Measurements from ENCODE around the gene MXRA8. TPM values are rescaled to one million over a fixed set of nuclear protein-coding genes. Genes with fewer than 3 reads are reported as not detected.

Gene MXRA8
- total RNA-seq, 1 experiment from 2014 or later, result 9.6 TPM

- H3K27me3 ChIP-seq (ENCODE audit: insufficient read depth, low read length), result no peaks in the 10 kb centered on the region
- no CpG with 5 or more reads among the region's 52 CpGs for WGBS (ENCODE audit: extremely low coverage, insufficient read length, low lambda C conversion rate)
- H2BK20ac ChIP-seq (ENCODE audit: low read depth, low read length, poor library complexity, severe bottlenecking), result no peak overlapping the region
- H3K27me3 Mint-ChIP-seq (ENCODE audit: low read depth), result peaks cover 2% of the 10 kb centered on the region; the same call in 1 of the 2 replicates
- no peaks in the 10 kb centered on the region for H3K9me3 ChIP-seq (ENCODE audit: control insufficient read depth, low read depth, low read length)
- H3K18ac ChIP-seq (ENCODE audit: insufficient read length, low read depth, low read length), result no peak overlapping the region
- peaks cover 4% of the 10 kb centered on the region; the same call in 1 of the 2 replicates for H3K79me2 ChIP-seq (ENCODE audit: insufficient read depth, low read length)
- no peak overlapping the region for H4K91ac ChIP-seq (ENCODE audit: insufficient read length, low read depth, low read length)
- H2BK12ac ChIP-seq (ENCODE audit: insufficient read length, low read depth, low read length), result no peak overlapping the region
- H3K23me2 ChIP-seq (ENCODE audit: insufficient read length, low read depth, low read length, poor library complexity, severe bottlenecking), result peaks cover 10% of the 10 kb centered on the region
- H3K9ac ChIP-seq (ENCODE audit: extremely low read depth, insufficient read length, low read length), result peak overlapping the region; percentile 92
- no peak overlapping the region for H4K8ac ChIP-seq (replicated peaks; ENCODE audit: insufficient read length, low read depth, low read length)
- H3K23ac ChIP-seq (ENCODE audit: insufficient read length, low read depth, low read length), result no peak overlapping the region
- H3K36me3 Mint-ChIP-seq (ENCODE audit: insufficient read depth in 1 of 3, low read depth in 3 of 3), result peaks cover 6 to 20% (median 12%) of the 10 kb centered on the region in 3 experiments
- H3K79me1 ChIP-seq (ENCODE audit: insufficient read depth, low read depth, low read length, poor library complexity, severe bottlenecking), result peaks cover 13% of the 10 kb centered on the region
- H3K4me1 ChIP-seq (ENCODE audit: insufficient read depth, low read length), result no peaks in the 10 kb centered on the region; the same call in 1 of the 2 replicates
- no peak overlapping the region for H3K4ac ChIP-seq (ENCODE audit: low read depth, low read length)
- H2BK15ac ChIP-seq (ENCODE audit: low read depth, low read length), result no peak overlapping the region
- DNase-seq, result no peak
- no peak overlapping the region for H3T11ph ChIP-seq (ENCODE audit: low read length)
- no peaks in the 10 kb centered on the region for H3K9me3 Mint-ChIP-seq
- H4K5ac ChIP-seq (ENCODE audit: insufficient read length, low read depth, low read length), result no peak overlapping the region
- H3K56ac ChIP-seq (ENCODE audit: insufficient read length, low read depth, low read length), result no peak overlapping the region
- no peaks in the 10 kb centered on the region for H4K20me1 ChIP-seq (ENCODE audit: control insufficient read depth, insufficient read depth, insufficient read length)
- H3K4me1 Mint-ChIP-seq, result peaks cover 5 to 10% of the 10 kb centered on the region in 2 experiments
- no peak overlapping the region for H2BK120ac ChIP-seq (ENCODE audit: low read depth, low read length, poor library complexity, severe bottlenecking)
- H3K14ac ChIP-seq (ENCODE audit: insufficient read depth, low read length), result no peak overlapping the region
- no peak for TF ChIP-seq CTCF (conservative IDR thresholded peaks at IDR 0.05)
- no peak overlapping the region for H2AK5ac ChIP-seq (ENCODE audit: insufficient read length, low read length)
- peak overlapping the region; percentile 10 to 95 (median 61); a peak in 4 of 7 replicates for H3K27ac Mint-ChIP-seq
- peak overlapping the region; percentile 83 to 88 for H3K4me3 Mint-ChIP-seq
- no peak overlapping the region for H3K27ac ChIP-seq (ENCODE audit: insufficient read length, low read depth, low read length)
- H2BK5ac ChIP-seq (ENCODE audit: insufficient read length, low read length), result no peak overlapping the region
- H3K4me2 ChIP-seq (ENCODE audit: insufficient read depth, insufficient read length, low read length), result peak overlapping the region; percentile 94
- no peak overlapping the region for H2AFZ ChIP-seq (ENCODE audit: low read length)
These were observed 15.6 kb upstream of the MXRA8 start for GRCh38 chr1:1373815-1374588.

Measured in H9 (cell line).